ENCODE data around the gene TMEFF2. TPM values are rescaled to one million over a fixed set of nuclear protein-coding genes. Genes with fewer than 3 reads are reported as not detected.

TMEFF2 gene
- total RNA-seq, 3 donors from 2014 or later (not counting 1 experiment from before 2014, with no cell fraction given): not detected

- Mint-ChIP-seq H3K4me3 (no peak overlapping the region), H3K27me3 (ENCODE audit: low read depth in 2 of 2) (peaks cover 3 to 8% of the 10 kb centered on the region in 2 donors), H3K27ac (no peak overlapping the region), H3K9me3 (no peaks in the 10 kb centered on the region), H3K4me1 (peaks cover 0 to 10% of the 10 kb centered on the region in 2 donors), H3K36me3 (no peaks in the 10 kb centered on the region)
- no peaks in the 10 kb centered on the region for H3K27me3 ChIP-seq (ENCODE audit: control insufficient read depth, insufficient read depth, low read length)
- TF ChIP-seq, protein P1, sequence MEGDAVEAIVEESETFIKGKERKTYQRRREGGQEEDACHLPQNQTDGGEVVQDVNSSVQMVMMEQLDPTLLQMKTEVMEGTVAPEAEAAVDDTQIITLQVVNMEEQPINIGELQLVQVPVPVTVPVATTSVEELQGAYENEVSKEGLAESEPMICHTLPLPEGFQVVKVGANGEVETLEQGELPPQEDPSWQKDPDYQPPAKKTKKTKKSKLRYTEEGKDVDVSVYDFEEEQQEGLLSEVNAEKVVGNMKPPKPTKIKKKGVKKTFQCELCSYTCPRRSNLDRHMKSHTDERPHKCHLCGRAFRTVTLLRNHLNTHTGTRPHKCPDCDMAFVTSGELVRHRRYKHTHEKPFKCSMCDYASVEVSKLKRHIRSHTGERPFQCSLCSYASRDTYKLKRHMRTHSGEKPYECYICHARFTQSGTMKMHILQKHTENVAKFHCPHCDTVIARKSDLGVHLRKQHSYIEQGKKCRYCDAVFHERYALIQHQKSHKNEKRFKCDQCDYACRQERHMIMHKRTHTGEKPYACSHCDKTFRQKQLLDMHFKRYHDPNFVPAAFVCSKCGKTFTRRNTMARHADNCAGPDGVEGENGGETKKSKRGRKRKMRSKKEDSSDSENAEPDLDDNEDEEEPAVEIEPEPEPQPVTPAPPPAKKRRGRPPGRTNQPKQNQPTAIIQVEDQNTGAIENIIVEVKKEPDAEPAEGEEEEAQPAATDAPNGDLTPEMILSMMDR (IDR thresholded peaks at IDR 0.05): no peak
- intact Hi-C loops (cut with micrococcal nuclease): no loop called here
- no peak overlapping the region for H3K4me3 ChIP-seq (ENCODE audit: low read length)
- no peaks in the 10 kb centered on the region for H3K9me3 ChIP-seq (ENCODE audit: control insufficient read depth, insufficient read depth, low read length)
- ATAC-seq (no peak), DNase-seq (no peak)
- no peaks in the 10 kb centered on the region for H3K4me1 ChIP-seq (ENCODE audit: control insufficient read depth, insufficient read depth, low read length)
- H3K36me3 ChIP-seq (ENCODE audit: control insufficient read depth, insufficient read depth, low read length): no peaks in the 10 kb centered on the region
- H3K27ac ChIP-seq (ENCODE audit: low read length): no peak overlapping the region
- 50% methylated on average over 1 of the region's 3 CpGs for WGBS (ENCODE audit: insufficient coverage)
Observed at GRCh38 chr2:191927991-191928390, 266.7 kb downstream of the TMEFF2 start.

GRCh38 chr2:191927319-191927867, 267.3 kb downstream of the TMEFF2 start:
- H3K4me1 ChIP-seq (ENCODE audit: control insufficient read depth, insufficient read depth, low read length): no peaks in the 10 kb centered on the region
- TF ChIP-seq, protein P1 (IDR thresholded peaks at IDR 0.05): no peak
- WGBS (ENCODE audit: insufficient coverage): 61% methylated on average over 4 of the region's 4 CpGs
- no peak overlapping the region for H3K4me3 ChIP-seq (ENCODE audit: low read length)
- Mint-ChIP-seq H3K4me3 (no peak overlapping the region), H3K27me3 (ENCODE audit: low read depth in 2 of 2) (peaks cover 3 to 8% of the 10 kb centered on the region in 2 donors), H3K27ac (no peak overlapping the region), H3K4me1 (peaks cover 0 to 10% of the 10 kb centered on the region in 2 donors), H3K9me3 (no peaks in the 10 kb centered on the region), H3K36me3 (no peaks in the 10 kb centered on the region)
- ATAC-seq: no peak
- intact Hi-C loops (cut with micrococcal nuclease): no loop called here
- no peaks in the 10 kb centered on the region for H3K27me3 ChIP-seq (ENCODE audit: control insufficient read depth, insufficient read depth, low read length)
- DNase-seq: no peak
- no peaks in the 10 kb centered on the region for H3K9me3 ChIP-seq (ENCODE audit: control insufficient read depth, insufficient read depth, low read length)
- H3K27ac ChIP-seq (ENCODE audit: low read length): no peak overlapping the region
- no peaks in the 10 kb centered on the region for H3K36me3 ChIP-seq (ENCODE audit: control insufficient read depth, insufficient read depth, low read length)

- H3K27ac Mint-ChIP-seq: no peak overlapping the region
- no peaks in the 10 kb centered on the region for H3K36me3 Mint-ChIP-seq
- H3K4me1 Mint-ChIP-seq: peaks cover 0 to 10% of the 10 kb centered on the region in 2 donors
- no peak for ATAC-seq
- intact Hi-C loops (cut with micrococcal nuclease): no loop called here
- no peak overlapping the region for H3K4me3 Mint-ChIP-seq
- Histone ChIP-seq H3K4me3 (ENCODE audit: low read length) (no peak overlapping the region), H3K4me1 (ENCODE audit: control insufficient read depth, insufficient read depth, low read length) (no peaks in the 10 kb centered on the region), H3K27ac (ENCODE audit: low read length) (no peak overlapping the region), H3K9me3 (ENCODE audit: control insufficient read depth, insufficient read depth, low read length) (no peaks in the 10 kb centered on the region), H3K27me3 (ENCODE audit: control insufficient read depth, insufficient read depth, low read length) (no peaks in the 10 kb centered on the region), H3K36me3 (ENCODE audit: control insufficient read depth, insufficient read depth, low read length) (no peaks in the 10 kb centered on the region)
- WGBS (ENCODE audit: insufficient coverage): no CpG with 5 or more reads among the region's 1 CpG
- H3K27me3 Mint-ChIP-seq (ENCODE audit: low read depth in 2 of 2): peaks cover 3 to 8% of the 10 kb centered on the region in 2 donors
- DNase-seq: no peak
- H3K9me3 Mint-ChIP-seq: no peaks in the 10 kb centered on the region
- TF ChIP-seq, protein P1 (IDR thresholded peaks at IDR 0.05): no peak
Observed at GRCh38 chr2:191926671-191927070, 268.1 kb downstream of the TMEFF2 start.

- Histone ChIP-seq H3K27me3 (ENCODE audit: control insufficient read depth, insufficient read depth, low read length) (no peaks in the 10 kb centered on the region), H3K9me3 (ENCODE audit: control insufficient read depth, insufficient read depth, low read length) (no peaks in the 10 kb centered on the region), H3K4me1 (ENCODE audit: control insufficient read depth, insufficient read depth, low read length) (no peaks in the 10 kb centered on the region), H3K27ac (ENCODE audit: low read length) (no peak overlapping the region), H3K36me3 (ENCODE audit: control insufficient read depth, insufficient read depth, low read length) (no peaks in the 10 kb centered on the region), H3K4me3 (ENCODE audit: low read length) (no peak overlapping the region)
- DNase-seq (no peak), ATAC-seq (no peak)
- TF ChIP-seq, protein P1 (IDR thresholded peaks at IDR 0.05): no peak
- H3K36me3 Mint-ChIP-seq: no peaks in the 10 kb centered on the region
- peaks cover 2 to 8% of the 10 kb centered on the region in 2 donors for H3K27me3 Mint-ChIP-seq (ENCODE audit: low read depth in 2 of 2)
- no peak overlapping the region for H3K4me3 Mint-ChIP-seq
- H3K9me3 Mint-ChIP-seq: no peaks in the 10 kb centered on the region
- intact Hi-C loops (cut with micrococcal nuclease): no loop called here
- H3K4me1 Mint-ChIP-seq: peaks cover 0 to 10% of the 10 kb centered on the region in 2 donors
- no peak overlapping the region for H3K27ac Mint-ChIP-seq
Observed at GRCh38 chr2:191923652-191923997, 271.1 kb downstream of the TMEFF2 start.

All from natural killer cell (primary cell).